Body of pancreas (tissue), 4 donors: ENCODE measurements around the gene NSD2.

Experiments
- CTCF ChIP-seq, 7 experiments: fragments of 450-650 bp in 4 of 7; fragments of 200-600 bp in 3 of 7; sonication (generic) in 3 of 7; IDR thresholded peaks; one replicate each; pipeline ENCODE4 v1.5.1; 2016 to 2019; ENCODE audit warnings: antibody characterized with exemption in 7 of 7
- POLR2A ChIP-seq, 3 donors: fragments of 450-650 bp; IDR thresholded peaks; one replicate each; pipeline ENCODE4 v1.6.1; 2016; ENCODE audit warnings: antibody characterized with exemption in 3 of 3, mild to moderate bottlenecking in 2 of 3

GRCh38 chr4:1967512-1968149 lies 96.4 kb downstream of the NSD2 start:
- no peak for TF ChIP-seq CTCF (IDR thresholded peaks at IDR 0.05)
- TF ChIP-seq POLR2A (IDR thresholded peaks at IDR 0.05), result no peak
